Measurements from ENCODE around the gene LIPG.

Gene LIPG

GRCh38 chr18:49645196-49645595 lies 83.3 kb downstream of the LIPG start:
- no peak for DNase-seq

- no peak for DNase-seq
These were observed 84.0 kb downstream of the LIPG start for GRCh38 chr18:49645841-49646351.

- no peak for DNase-seq
These were observed 85.0 kb downstream of the LIPG start for GRCh38 chr18:49646873-49647272.

GRCh38 chr18:49647496-49648168 lies 85.8 kb downstream of the LIPG start:
- no peak for DNase-seq

- DNase-seq, result no peak
These were observed 86.5 kb downstream of the LIPG start for GRCh38 chr18:49648326-49648725.
